ENCODE results near the gene RAI14.

The RAI14 gene

DNA sequence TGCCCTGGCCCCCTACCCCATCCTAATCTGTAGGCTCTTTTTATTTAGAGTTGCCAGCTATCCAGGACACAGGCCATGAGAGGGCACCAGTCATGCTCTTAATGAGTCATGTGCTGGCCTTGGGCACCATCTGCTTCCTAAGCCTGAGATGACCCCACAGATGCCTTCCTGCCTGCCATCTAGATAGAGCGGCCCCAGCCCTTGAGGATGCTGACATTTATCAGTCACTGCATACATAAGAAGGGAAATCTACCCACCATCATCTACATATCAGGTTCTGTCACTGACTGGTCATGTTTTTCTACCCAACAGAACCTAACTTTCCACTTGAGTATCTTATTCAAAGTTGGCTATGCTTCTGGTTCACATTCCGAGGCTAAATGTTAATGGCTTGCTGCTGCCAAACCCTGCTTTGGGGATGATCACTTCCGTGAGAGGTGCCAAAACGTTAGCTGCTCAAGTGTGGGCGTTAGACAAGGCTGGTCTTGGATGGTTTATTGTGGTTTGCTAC is 132.9 kb downstream of the RAI14 start:
- TF ChIP-seq SPI1 (IDR thresholded peaks at IDR 0.05; ENCODE audit: low read depth, low read length) (no peak), POU2F2 (IDR thresholded peaks at IDR 0.05; ENCODE audit: low read depth, low read length) (no peak), POLR2AphosphoS5 (IDR thresholded peaks at IDR 0.05; ENCODE audit: low read depth, low read length) (no peak), POLR2A (IDR thresholded peaks at IDR 0.05; ENCODE audit: low read depth, low read length) (no peak), PAX5 (IDR thresholded peaks at IDR 0.05; ENCODE audit: insufficient read depth, low read length, severe bottlenecking) (no peak), TAF1 (IDR thresholded peaks at IDR 0.05; ENCODE audit: low read depth, low read length) (no peak)
- no peak for DNase-seq (ENCODE audit: insufficient read length, low spot score)
- FAIRE-seq, result no peak

GRCh38 chr5:34789639-34790038 is 133.5 kb downstream of the RAI14 start:
- TF ChIP-seq SPI1 (IDR thresholded peaks at IDR 0.05; ENCODE audit: low read depth, low read length), result no peak
- TF ChIP-seq TAF1 (IDR thresholded peaks at IDR 0.05; ENCODE audit: low read depth, low read length), result no peak
- TF ChIP-seq POLR2A (IDR thresholded peaks at IDR 0.05; ENCODE audit: low read depth, low read length), result no peak
- TF ChIP-seq POLR2AphosphoS5 (IDR thresholded peaks at IDR 0.05; ENCODE audit: low read depth, low read length), result no peak
- no peak for TF ChIP-seq POU2F2 (IDR thresholded peaks at IDR 0.05; ENCODE audit: low read depth, low read length)
- no peak for TF ChIP-seq PAX5 (IDR thresholded peaks at IDR 0.05; ENCODE audit: insufficient read depth, low read length, severe bottlenecking)
- FAIRE-seq, result no peak

GRCh38 chr5:34790069-34790468 is 133.9 kb downstream of the RAI14 start:
- no peak for DNase-seq (ENCODE audit: insufficient read length, low spot score)

More at GRCh38 chr5:34789639-34790038, 133.5 kb downstream of the RAI14 start:
- DNase-seq (ENCODE audit: insufficient read length, low spot score), result no peak

DNA sequence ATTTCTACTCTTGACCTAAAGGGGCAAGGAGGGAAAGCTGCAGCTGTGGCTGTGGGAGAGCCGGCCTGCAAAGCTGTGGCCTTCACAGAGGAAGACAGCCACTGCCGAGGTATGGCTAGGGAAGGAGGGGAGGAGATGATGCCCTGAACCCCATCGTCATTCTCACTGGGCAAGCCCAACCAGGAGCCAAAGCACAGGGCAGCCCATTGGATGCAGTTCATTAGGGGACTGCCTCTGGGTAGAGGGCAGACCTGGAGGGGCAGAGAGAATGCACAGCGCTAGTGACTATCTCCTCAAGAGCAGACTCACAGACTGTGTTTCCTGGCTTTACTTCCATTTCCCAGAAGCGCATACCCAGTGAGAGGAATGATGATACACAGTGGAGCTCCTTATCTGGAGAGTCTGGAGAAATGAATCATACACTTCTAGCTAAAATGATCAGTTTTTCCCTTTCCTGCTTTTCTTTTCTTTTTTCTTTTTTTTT is 135.7 kb downstream of the RAI14 start:
- TF ChIP-seq POLR2A (IDR thresholded peaks at IDR 0.05; ENCODE audit: low read depth, low read length) (no peak), POLR2AphosphoS5 (IDR thresholded peaks at IDR 0.05; ENCODE audit: low read depth, low read length) (no peak), TAF1 (IDR thresholded peaks at IDR 0.05; ENCODE audit: low read depth, low read length) (no peak), POU2F2 (IDR thresholded peaks at IDR 0.05; ENCODE audit: low read depth, low read length) (no peak), SPI1 (IDR thresholded peaks at IDR 0.05; ENCODE audit: low read depth, low read length) (no peak), PAX5 (IDR thresholded peaks at IDR 0.05; ENCODE audit: insufficient read depth, low read length, severe bottlenecking) (no peak)
- no peak for DNase-seq (ENCODE audit: insufficient read length, low spot score)
- no peak for FAIRE-seq

More at GRCh38 chr5:34790069-34790468, 133.9 kb downstream of the RAI14 start:
- TF ChIP-seq POU2F2 (IDR thresholded peaks at IDR 0.05; ENCODE audit: low read depth, low read length), result no peak
- no peak for FAIRE-seq

GRCh38 chr5:34802834-34803563 is 146.9 kb downstream of the RAI14 start:
- TF ChIP-seq PAX5 (IDR thresholded peaks at IDR 0.05; ENCODE audit: insufficient read depth, low read length, severe bottlenecking) (no peak), SPI1 (IDR thresholded peaks at IDR 0.05; ENCODE audit: low read depth, low read length) (no peak), POU2F2 (IDR thresholded peaks at IDR 0.05; ENCODE audit: low read depth, low read length) (no peak), TAF1 (IDR thresholded peaks at IDR 0.05; ENCODE audit: low read depth, low read length) (no peak), POLR2AphosphoS5 (IDR thresholded peaks at IDR 0.05; ENCODE audit: low read depth, low read length) (no peak), POLR2A (IDR thresholded peaks at IDR 0.05; ENCODE audit: low read depth, low read length) (no peak)
- FAIRE-seq (no peak), DNase-seq (ENCODE audit: insufficient read length, low spot score) (no peak)

DNA sequence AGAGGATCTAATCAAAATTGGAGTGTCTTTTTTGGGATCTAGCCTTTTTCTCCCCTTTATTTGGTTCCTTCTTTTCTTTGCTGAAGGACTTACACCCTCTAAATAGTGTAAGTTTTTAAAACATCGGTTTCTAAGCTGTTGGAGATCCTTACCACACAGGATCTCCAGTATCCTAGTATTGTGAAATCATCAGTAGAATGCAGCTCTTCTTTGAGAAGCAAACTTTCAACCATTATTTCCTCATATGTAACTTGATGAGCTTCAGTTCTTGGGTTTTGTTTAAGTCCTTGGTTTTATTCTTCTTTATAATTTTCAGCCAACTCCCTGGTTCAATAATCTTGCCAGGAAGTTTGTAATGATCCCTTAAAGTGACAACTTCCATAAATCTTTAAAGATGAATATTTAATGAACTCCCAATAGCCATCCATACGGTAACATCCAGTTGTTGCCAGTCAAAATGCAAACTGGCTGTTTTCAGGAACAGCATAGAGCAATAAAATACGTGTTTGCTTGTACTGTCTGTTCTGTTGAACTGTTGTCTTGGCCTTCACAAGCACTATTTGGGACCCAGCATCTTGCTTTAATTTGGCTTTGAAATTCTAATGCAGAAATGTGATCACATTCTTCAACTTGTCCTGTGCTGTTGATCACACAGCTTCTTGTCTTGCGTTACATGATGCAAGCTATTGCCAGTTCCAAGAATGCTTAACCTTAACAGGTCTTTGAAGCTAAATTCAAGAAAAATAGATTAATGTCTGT is 148.0 kb downstream of the RAI14 start:
- FAIRE-seq (no peak), DNase-seq (ENCODE audit: insufficient read length, low spot score) (no peak)
- TF ChIP-seq TAF1 (IDR thresholded peaks at IDR 0.05; ENCODE audit: low read depth, low read length), result no peak

DNA sequence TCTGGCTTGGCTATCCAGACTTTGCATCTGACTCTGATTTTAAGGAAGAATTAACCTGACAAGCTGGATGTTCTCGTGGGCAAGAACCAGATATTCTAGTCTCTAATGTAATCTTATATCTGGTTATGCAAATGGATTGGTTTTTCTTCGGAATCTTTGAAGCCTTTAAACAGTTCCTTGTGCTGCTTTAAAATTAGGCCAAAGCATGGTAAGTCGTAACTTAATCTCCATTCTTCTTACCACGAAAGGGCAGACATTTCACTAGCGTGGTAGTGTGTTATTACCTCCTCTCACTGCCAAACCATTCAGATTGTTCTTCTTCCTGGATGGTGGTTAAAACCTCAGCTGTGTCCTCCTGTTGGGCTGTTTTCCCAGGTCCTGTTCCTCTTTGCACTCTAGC is 148.8 kb downstream of the RAI14 start:
- DNase-seq (ENCODE audit: insufficient read length, low spot score), result no peak
- FAIRE-seq, result no peak
- TF ChIP-seq POLR2A (IDR thresholded peaks at IDR 0.05; ENCODE audit: low read depth, low read length), result no peak
- TF ChIP-seq POU2F2 (IDR thresholded peaks at IDR 0.05; ENCODE audit: low read depth, low read length), result no peak
- no peak for TF ChIP-seq PAX5 (IDR thresholded peaks at IDR 0.05; ENCODE audit: insufficient read depth, low read length, severe bottlenecking)
- no peak for TF ChIP-seq SPI1 (IDR thresholded peaks at IDR 0.05; ENCODE audit: low read depth, low read length)
- no peak for TF ChIP-seq POLR2AphosphoS5 (IDR thresholded peaks at IDR 0.05; ENCODE audit: low read depth, low read length)
- TF ChIP-seq TAF1 (IDR thresholded peaks at IDR 0.05; ENCODE audit: low read depth, low read length), result no peak

- DNase-seq (ENCODE audit: insufficient read length, low spot score) (no peak), FAIRE-seq (no peak)
- TF ChIP-seq POU2F2 (IDR thresholded peaks at IDR 0.05; ENCODE audit: low read depth, low read length) (no peak), PAX5 (IDR thresholded peaks at IDR 0.05; ENCODE audit: insufficient read depth, low read length, severe bottlenecking) (no peak), SPI1 (IDR thresholded peaks at IDR 0.05; ENCODE audit: low read depth, low read length) (no peak)
Measured at GRCh38 chr5:34806532-34806931, 150.4 kb downstream of the RAI14 start.

GRCh38 chr5:34811706-34812105 is 155.6 kb downstream of the RAI14 start:
- FAIRE-seq, result no peak
- TF ChIP-seq POLR2A (IDR thresholded peaks at IDR 0.05; ENCODE audit: low read depth, low read length) (no peak), POLR2AphosphoS5 (IDR thresholded peaks at IDR 0.05; ENCODE audit: low read depth, low read length) (no peak), PAX5 (IDR thresholded peaks at IDR 0.05; ENCODE audit: insufficient read depth, low read length, severe bottlenecking) (no peak), SPI1 (IDR thresholded peaks at IDR 0.05; ENCODE audit: low read depth, low read length) (no peak), POU2F2 (IDR thresholded peaks at IDR 0.05; ENCODE audit: low read depth, low read length) (no peak), TAF1 (IDR thresholded peaks at IDR 0.05; ENCODE audit: low read depth, low read length) (no peak)

GRCh38 chr5:34813509-34813908 is 157.4 kb downstream of the RAI14 start:
- no peak for TF ChIP-seq SPI1 (IDR thresholded peaks at IDR 0.05; ENCODE audit: low read depth, low read length)
- TF ChIP-seq POU2F2 (IDR thresholded peaks at IDR 0.05; ENCODE audit: low read depth, low read length), result no peak
- no peak for TF ChIP-seq POLR2A (IDR thresholded peaks at IDR 0.05; ENCODE audit: low read depth, low read length)
- no peak for TF ChIP-seq TAF1 (IDR thresholded peaks at IDR 0.05; ENCODE audit: low read depth, low read length)
- no peak for TF ChIP-seq POLR2AphosphoS5 (IDR thresholded peaks at IDR 0.05; ENCODE audit: low read depth, low read length)
- TF ChIP-seq PAX5 (IDR thresholded peaks at IDR 0.05; ENCODE audit: insufficient read depth, low read length, severe bottlenecking), result no peak
- FAIRE-seq, result no peak
- DNase-seq (ENCODE audit: insufficient read length, low spot score), result no peak

More at GRCh38 chr5:34811706-34812105, 155.6 kb downstream of the RAI14 start:
- no peak for DNase-seq (ENCODE audit: insufficient read length, low spot score)

Measured in GM12891 (cell line).